ENCODE data around the gene COP1. TPM values are rescaled to one million over a fixed set of nuclear protein-coding genes. Genes with fewer than 3 reads are reported as not detected.
"Not testable (repeated sequence)": the region's sequence is repeated elsewhere in the genome, so short reads cannot be mapped to it uniquely, and the experiment has no call there.

Gene COP1
- total RNA-seq (10 to 100 TPM; 39.7 to 43.0 TPM), polyA plus RNA-seq (40.6 TPM)

DNA sequence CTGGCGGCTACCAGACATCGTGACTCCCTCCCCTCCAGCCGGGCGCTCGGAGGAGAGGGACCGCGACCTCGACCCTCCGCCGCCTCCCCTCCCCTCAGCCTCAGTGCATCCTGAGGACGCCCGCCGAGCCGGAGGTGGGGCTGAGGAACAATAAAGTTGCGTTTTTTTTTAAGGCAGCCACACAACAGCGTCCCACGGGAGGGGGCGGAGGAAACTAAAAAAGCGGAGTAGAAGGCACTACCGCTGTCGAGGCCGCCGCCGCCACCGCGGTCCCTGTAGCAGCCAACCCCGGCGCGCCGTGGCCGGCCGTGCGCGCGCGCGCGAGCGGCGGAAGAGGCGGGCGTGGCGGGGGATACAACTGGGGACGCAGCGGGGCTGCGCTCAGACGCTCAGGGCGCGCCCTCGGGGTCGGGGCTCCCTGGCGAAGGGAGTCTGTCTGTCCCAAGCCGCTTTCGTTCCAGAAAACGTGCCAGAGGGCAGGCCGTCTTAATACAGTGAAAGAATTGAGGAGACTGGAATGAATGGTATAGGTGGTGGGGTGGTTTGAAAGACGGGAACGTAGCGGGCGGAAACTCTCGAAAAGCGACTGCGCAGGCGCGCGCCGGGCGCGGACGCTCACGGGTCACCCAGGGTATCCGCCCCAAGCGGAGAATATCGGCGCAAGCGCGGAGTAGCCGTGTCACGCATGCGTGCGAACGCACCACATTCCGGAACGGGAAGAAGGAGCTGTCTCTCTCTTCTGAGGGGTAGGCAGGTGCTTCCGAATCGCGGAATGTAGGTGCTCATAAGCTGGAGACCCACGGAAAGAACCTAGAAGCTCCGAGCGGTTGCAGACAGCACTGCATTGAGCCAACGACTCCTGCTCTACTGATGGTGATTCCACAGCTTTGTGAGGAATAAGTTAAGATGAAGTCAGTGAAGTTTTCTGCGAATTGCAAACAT lies at the start of gene COP1:
TSS of gene COP1 (minus strand) at position 326 of the 942 bp plus-strand sequence. CDS start at position 18, 308 bp downstream.
- Mint-ChIP-seq H3K9me3 (no peaks in the 10 kb centered on the region), H3K36me3 (peaks cover 0 to 13% (median 2%) of the 10 kb centered on the region in 3 donors), H3K4me3 (peak within 1 kb of the TSS; percentile 97 to 100 (median 99)), H3K27me3 (peaks cover 0 to 5% of the 10 kb centered on the region in 2 donors), H3K4me1 (peaks cover 44 to 54% (median 49%) of the 10 kb centered on the region in 3 donors), H3K27ac (peak within 1 kb of the TSS; percentile 98 to 100 (median 99))
- Histone ChIP-seq H3K9me3 (ENCODE audit: low read length) (no peaks in the 10 kb centered on the region), H3K36me3 (ENCODE audit: insufficient read depth, low read length) (no peaks in the 10 kb centered on the region), H3K4me1 (ENCODE audit: insufficient read depth, low read length) (peaks cover 40% of the 10 kb centered on the region), H3K27ac (ENCODE audit: low read depth, low read length) (peak within 1 kb of the TSS; percentile 86), H3K27me3 (ENCODE audit: insufficient read depth, low read length, poor library complexity, severe bottlenecking) (no peaks in the 10 kb centered on the region), H3K4me3 (ENCODE audit: low read length) (peak within 1 kb of the TSS; percentile 87)
- ChIA-PET POLR2A (interaction anchor here (0.9 to 1.3 kb wide), 2 partner anchors 12 to 1208 kb away, joined by 3 to 4 read pairs; no protein-coding TSS in a partner anchor), CTCF (interaction anchor here (0.9 to 1.0 kb wide), 3 partner anchors 10 to 21 kb away, joined by 3 to 4 read pairs (median 3); no protein-coding TSS in a partner anchor)
- peak; percentile 95 to 99 (median 97) for DNase-seq

DNA sequence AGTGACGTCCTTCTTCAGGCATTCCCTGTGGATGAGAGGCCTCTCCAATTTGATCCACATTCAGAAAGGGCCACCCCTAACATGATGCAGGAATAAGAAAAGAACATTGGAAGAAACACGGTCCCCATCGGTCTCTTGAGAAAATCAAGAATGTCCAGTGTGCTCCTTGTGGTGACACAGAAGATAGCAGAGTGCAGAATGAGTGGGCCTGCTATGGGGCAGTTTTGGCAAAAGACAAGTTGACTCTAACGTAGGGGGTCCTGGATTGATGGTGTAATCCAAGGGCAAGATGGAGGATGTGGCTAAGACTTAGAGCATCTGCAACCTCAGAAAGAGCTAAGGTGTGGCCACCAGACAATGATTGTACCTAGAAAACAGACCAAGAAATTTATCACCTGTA lies 45.1 kb upstream of the COP1 start:
- Mint-ChIP-seq H3K36me3 (no peaks in the 10 kb centered on the region), H3K4me1 (no peaks in the 10 kb centered on the region), H3K9me3 (no peaks in the 10 kb centered on the region), H3K4me3 (no peak overlapping the region), H3K27ac (no peak overlapping the region), H3K27me3 (peaks cover 0 to 3% of the 10 kb centered on the region in 2 donors)
- ChIA-PET POLR2A (no interaction called here), CTCF (no interaction called here)
- Histone ChIP-seq H3K4me3 (ENCODE audit: low read length) (no peak overlapping the region), H3K36me3 (ENCODE audit: insufficient read depth, low read length) (no peaks in the 10 kb centered on the region), H3K4me1 (ENCODE audit: insufficient read depth, low read length) (no peaks in the 10 kb centered on the region), H3K27ac (ENCODE audit: low read depth, low read length) (no peak overlapping the region), H3K9me3 (ENCODE audit: low read length) (no peaks in the 10 kb centered on the region), H3K27me3 (ENCODE audit: insufficient read depth, low read length, poor library complexity, severe bottlenecking) (no peaks in the 10 kb centered on the region)
- DNase-seq: no peak

DNA sequence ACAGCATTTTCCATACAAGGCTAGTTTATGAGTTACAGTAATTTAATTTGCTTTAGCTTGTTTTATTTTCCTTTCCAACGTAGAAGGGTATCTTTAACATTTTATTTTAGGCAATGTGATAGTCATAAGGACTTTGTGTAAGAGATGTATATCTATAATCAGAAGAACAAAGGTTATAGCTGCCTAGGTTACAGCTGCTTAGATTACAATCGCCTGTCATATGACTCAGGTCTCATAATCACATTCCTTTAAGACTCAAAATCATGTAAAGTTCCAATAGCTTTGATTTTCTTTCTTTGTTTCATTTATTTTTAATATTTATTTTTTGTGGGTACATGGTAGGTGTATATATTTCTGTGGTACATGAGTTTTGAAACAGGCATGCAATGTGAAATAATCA lies 37.8 kb upstream of the COP1 start:
- Histone ChIP-seq H3K27me3 (ENCODE audit: insufficient read depth, low read length, poor library complexity, severe bottlenecking) (no peaks in the 10 kb centered on the region), H3K4me3 (ENCODE audit: low read length) (no peak overlapping the region), H3K36me3 (ENCODE audit: insufficient read depth, low read length) (no peaks in the 10 kb centered on the region), H3K9me3 (ENCODE audit: low read length) (no peaks in the 10 kb centered on the region), H3K27ac (ENCODE audit: low read depth, low read length) (no peak overlapping the region), H3K4me1 (ENCODE audit: insufficient read depth, low read length) (no peaks in the 10 kb centered on the region)
- CTCF ChIA-PET: interaction anchor here (0.6 kb wide), 1 partner anchor 169 kb away, joined by 3 read pairs; no protein-coding TSS in a partner anchor
- Mint-ChIP-seq H3K27me3 (peaks cover 4 to 24% of the 10 kb centered on the region in 2 donors), H3K27ac (no peak overlapping the region), H3K9me3 (no peaks in the 10 kb centered on the region), H3K36me3 (no peaks in the 10 kb centered on the region), H3K4me3 (no peak overlapping the region), H3K4me1 (no peaks in the 10 kb centered on the region)
- POLR2A ChIA-PET: no interaction called here
- no peak for DNase-seq

DNA sequence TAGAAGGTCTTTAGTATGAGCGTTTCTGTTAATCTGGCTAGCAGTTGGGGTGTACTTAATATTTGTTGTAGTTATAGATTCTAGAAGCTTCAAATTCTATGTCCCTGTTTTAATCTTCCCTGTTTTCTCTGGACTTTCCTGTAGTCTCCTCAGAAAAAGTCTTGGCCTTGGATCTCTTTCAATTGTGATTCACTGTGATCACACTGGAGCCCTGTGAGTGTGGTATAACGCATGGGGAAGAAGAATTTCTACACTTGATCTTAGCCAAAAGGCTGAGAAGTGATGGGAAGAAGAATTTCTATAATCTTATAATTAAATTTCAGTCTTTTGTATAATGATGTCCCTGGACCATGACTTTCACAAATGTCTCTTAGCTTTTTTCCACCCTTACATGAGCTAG lies 36.7 kb upstream of the COP1 start:
- Histone ChIP-seq H3K27me3 (ENCODE audit: insufficient read depth, low read length, poor library complexity, severe bottlenecking) (no peaks in the 10 kb centered on the region), H3K9me3 (ENCODE audit: low read length) (no peaks in the 10 kb centered on the region), H3K36me3 (ENCODE audit: insufficient read depth, low read length) (no peaks in the 10 kb centered on the region), H3K27ac (ENCODE audit: low read depth, low read length) (no peak overlapping the region), H3K4me1 (ENCODE audit: insufficient read depth, low read length) (no peaks in the 10 kb centered on the region), H3K4me3 (ENCODE audit: low read length) (no peak overlapping the region)
- no peaks in the 10 kb centered on the region for H3K9me3 Mint-ChIP-seq
- H3K27ac Mint-ChIP-seq: no peak overlapping the region
- POLR2A ChIA-PET: no interaction called here
- peaks cover 4 to 24% of the 10 kb centered on the region in 2 donors for H3K27me3 Mint-ChIP-seq
- no peaks in the 10 kb centered on the region for H3K36me3 Mint-ChIP-seq
- H3K4me1 Mint-ChIP-seq: no peaks in the 10 kb centered on the region
- H3K4me3 Mint-ChIP-seq: no peak overlapping the region
- DNase-seq: no peak
- CTCF ChIA-PET: no interaction called here

DNA sequence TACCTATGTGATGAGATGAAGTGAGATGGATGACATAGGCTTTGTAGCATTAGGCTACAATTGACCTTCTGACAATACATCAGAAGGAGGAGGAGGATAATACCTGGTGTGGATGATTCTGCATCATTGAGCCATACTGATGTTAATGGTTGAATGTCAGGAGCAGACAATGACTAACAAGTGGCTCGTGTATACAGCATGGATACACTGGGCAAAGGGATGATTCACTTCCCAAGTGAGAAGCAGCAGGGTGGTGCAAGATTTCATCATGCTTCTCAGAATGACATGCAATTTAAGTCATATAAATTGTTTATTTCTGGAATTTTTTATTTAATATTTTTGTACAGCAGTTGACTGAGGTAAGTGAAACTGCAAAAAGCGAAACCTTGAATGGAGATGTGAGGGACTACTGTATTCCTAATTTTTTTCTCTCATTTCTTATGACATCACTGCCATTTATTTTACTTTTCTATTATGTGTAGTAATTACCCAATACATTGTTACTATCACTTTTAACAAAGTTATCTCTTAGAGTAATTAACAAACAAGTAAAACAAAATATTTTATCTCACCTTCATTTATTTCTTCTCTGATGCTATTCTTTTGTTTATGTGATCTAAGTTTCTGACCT lies 34.4 kb upstream of the COP1 start:
- no peak for DNase-seq
- ChIA-PET CTCF (no interaction called here), POLR2A (no interaction called here)
- Mint-ChIP-seq H3K36me3 (peaks cover 0 to 4% (median 0%) of the 10 kb centered on the region in 3 donors), H3K4me3 (no peak overlapping the region), H3K4me1 (no peaks in the 10 kb centered on the region), H3K27me3 (peaks cover 7 to 25% of the 10 kb centered on the region in 2 donors), H3K9me3 (no peaks in the 10 kb centered on the region), H3K27ac (no peak overlapping the region)
- H3K9me3 ChIP-seq (ENCODE audit: low read length): no peaks in the 10 kb centered on the region
- no peak overlapping the region for H3K27ac ChIP-seq (ENCODE audit: low read depth, low read length)
- H3K36me3 ChIP-seq (ENCODE audit: insufficient read depth, low read length): no peaks in the 10 kb centered on the region
- H3K4me3 ChIP-seq (ENCODE audit: low read length): no peak overlapping the region
- no peaks in the 10 kb centered on the region for H3K27me3 ChIP-seq (ENCODE audit: insufficient read depth, low read length, poor library complexity, severe bottlenecking)
- H3K4me1 ChIP-seq (ENCODE audit: insufficient read depth, low read length): no peaks in the 10 kb centered on the region

DNA sequence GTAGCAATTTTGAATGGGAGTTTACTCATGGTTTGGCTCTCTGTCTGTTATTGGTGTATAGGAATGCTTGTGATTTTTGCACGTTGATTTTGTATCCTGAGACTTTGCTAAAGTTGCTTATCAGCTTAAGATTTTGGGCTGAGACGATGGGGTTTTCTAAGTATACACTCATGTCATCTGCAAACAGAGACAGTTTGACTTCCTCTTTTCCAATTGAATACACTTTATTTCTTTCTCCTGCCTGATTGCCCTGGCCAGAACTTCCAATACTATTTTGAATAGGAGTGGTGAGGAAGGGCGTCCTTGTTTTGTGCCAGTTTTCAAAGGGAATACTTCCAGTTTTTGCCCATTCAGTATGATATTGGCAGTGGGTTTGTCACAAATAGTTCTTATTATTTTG lies 26.6 kb upstream of the COP1 start:
- H3K9me3 ChIP-seq (ENCODE audit: low read length); H3K27ac Mint-ChIP-seq; H3K36me3 ChIP-seq (ENCODE audit: insufficient read depth, low read length); DNase-seq; H3K4me3 ChIP-seq (ENCODE audit: low read length); H3K4me1 ChIP-seq (ENCODE audit: insufficient read depth, low read length); CTCF ChIA-PET; POLR2A ChIA-PET; H3K27me3 ChIP-seq (ENCODE audit: insufficient read depth, low read length, poor library complexity, severe bottlenecking); H3K27ac ChIP-seq (ENCODE audit: low read depth, low read length); H3K4me3 Mint-ChIP-seq; H3K4me1 Mint-ChIP-seq: not testable (repeated sequence)
- peaks cover 0 to 18% (median 8%) of the 10 kb centered on the region in 5 donors for H3K9me3 Mint-ChIP-seq
- H3K27me3 Mint-ChIP-seq: peaks cover 11 to 12% of the 10 kb centered on the region in 2 donors
- peaks cover 0 to 13% (median 0%) of the 10 kb centered on the region in 3 donors for H3K36me3 Mint-ChIP-seq

DNA sequence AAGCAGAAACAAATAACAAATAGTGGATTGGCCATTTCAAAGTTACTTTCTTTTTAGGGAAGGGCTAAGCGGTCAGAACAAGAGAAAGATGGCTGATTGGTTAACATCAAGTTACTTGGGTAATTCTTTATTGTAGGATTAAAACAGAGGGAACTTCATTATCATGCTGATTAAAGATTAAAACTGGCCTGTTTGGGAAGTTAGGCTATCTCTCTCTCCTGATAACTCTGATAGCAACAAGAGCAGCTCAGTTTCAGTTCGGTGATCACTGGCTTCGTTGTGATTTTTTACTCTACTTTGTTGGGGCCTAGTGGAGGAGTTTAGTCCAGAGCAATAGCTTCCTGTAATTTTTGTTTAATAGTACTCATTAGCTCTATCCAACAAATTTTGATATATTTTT lies 20.5 kb upstream of the COP1 start:
- no peaks in the 10 kb centered on the region for H3K36me3 ChIP-seq (ENCODE audit: insufficient read depth, low read length)
- Mint-ChIP-seq H3K27ac (no peak overlapping the region), H3K36me3 (no peaks in the 10 kb centered on the region), H3K4me1 (no peaks in the 10 kb centered on the region), H3K4me3 (no peak overlapping the region), H3K27me3 (peaks cover 0 to 7% of the 10 kb centered on the region in 2 donors), H3K9me3 (peaks cover 0 to 3% (median 2%) of the 10 kb centered on the region in 5 donors)
- no peaks in the 10 kb centered on the region for H3K9me3 ChIP-seq (ENCODE audit: low read length)
- DNase-seq: no peak
- H3K27me3 ChIP-seq (ENCODE audit: insufficient read depth, low read length, poor library complexity, severe bottlenecking): no peaks in the 10 kb centered on the region
- H3K4me3 ChIP-seq (ENCODE audit: low read length): no peak overlapping the region
- no peaks in the 10 kb centered on the region for H3K4me1 ChIP-seq (ENCODE audit: insufficient read depth, low read length)
- no peak overlapping the region for H3K27ac ChIP-seq (ENCODE audit: low read depth, low read length)
- CTCF ChIA-PET: no interaction called here
- POLR2A ChIA-PET: no interaction called here

DNA sequence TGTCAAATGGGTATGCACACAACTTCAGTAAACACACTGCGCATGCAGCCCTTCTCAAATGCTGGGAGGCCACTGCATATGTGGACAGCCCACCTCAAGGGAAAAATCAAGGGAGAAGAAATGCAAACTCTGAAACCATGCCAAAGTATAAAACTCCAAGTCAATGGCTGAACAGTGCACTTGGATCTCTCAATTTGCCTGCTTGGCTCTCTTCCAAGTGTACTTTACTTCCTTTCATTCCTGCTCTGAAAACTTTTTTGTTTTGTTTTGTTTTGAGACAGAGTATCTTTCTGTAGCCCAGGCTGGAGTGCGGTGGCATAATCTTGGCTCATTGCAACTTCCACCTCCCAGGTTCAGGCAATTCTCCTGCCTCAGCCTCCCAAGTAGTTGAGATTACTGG lies 18.8 kb upstream of the COP1 start:
- Mint-ChIP-seq H3K9me3 (no peaks in the 10 kb centered on the region), H3K27me3 (peaks cover 6 to 12% of the 10 kb centered on the region in 2 donors), H3K27ac (no peak overlapping the region), H3K4me1 (no peaks in the 10 kb centered on the region), H3K4me3 (no peak overlapping the region), H3K36me3 (peaks cover 0 to 4% (median 0%) of the 10 kb centered on the region in 3 donors)
- no peaks in the 10 kb centered on the region for H3K9me3 ChIP-seq (ENCODE audit: low read length)
- H3K4me3 ChIP-seq (ENCODE audit: low read length): no peak overlapping the region
- H3K4me1 ChIP-seq (ENCODE audit: insufficient read depth, low read length): no peaks in the 10 kb centered on the region
- H3K36me3 ChIP-seq (ENCODE audit: insufficient read depth, low read length): no peaks in the 10 kb centered on the region
- no peaks in the 10 kb centered on the region for H3K27me3 ChIP-seq (ENCODE audit: insufficient read depth, low read length, poor library complexity, severe bottlenecking)
- no peak for DNase-seq
- CTCF ChIA-PET: no interaction called here
- no peak overlapping the region for H3K27ac ChIP-seq (ENCODE audit: low read depth, low read length)
- POLR2A ChIA-PET: no interaction called here

Data from CD8-positive, alpha-beta memory T cell (primary cell).